SH-SY5Y (cell line): ENCODE data around the gene KLF7.

ENCODE experiments used
- GATA2 ChIP-seq: IDR thresholded peaks from 2 replicates; pipeline ENCODE4 v1.6.1; 2011; ENCODE audit warnings: mild to moderate bottlenecking, low read depth, low read length
- GATA3 ChIP-seq: IDR thresholded peaks from 2 replicates; pipeline ENCODE4 v1.6.1; 2011; ENCODE audit warnings: low read depth, mild to moderate bottlenecking, low read length, moderate library complexity

DNA sequence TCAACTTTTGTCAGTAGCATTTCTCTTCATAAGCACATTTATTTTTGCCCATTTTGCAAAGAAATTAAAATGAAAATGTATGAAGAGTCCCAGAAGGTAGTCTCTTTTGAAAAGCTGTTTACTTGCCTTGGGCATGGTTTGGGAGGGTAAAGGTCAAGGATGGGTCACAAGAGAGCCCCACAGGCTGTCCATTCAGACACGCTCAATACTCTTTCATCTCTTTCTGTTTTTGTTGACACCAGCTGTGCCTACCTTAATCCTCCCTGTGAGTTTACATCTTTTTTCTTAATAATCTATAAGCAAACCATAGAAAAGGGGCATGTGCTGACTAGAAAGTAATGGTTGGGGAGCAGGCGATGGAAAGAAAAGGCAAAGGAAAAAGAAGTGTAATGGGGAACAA lies 49.6 kb upstream of the KLF7 start:
- TF ChIP-seq GATA2 (no peak), GATA3 (no peak)
